ENCODE data around the gene ACSL1.
"Not testable (repeated sequence)": the region's sequence is repeated elsewhere in the genome, so short reads cannot be mapped to it uniquely, and the experiment has no call there.

Gene ACSL1

DNA sequence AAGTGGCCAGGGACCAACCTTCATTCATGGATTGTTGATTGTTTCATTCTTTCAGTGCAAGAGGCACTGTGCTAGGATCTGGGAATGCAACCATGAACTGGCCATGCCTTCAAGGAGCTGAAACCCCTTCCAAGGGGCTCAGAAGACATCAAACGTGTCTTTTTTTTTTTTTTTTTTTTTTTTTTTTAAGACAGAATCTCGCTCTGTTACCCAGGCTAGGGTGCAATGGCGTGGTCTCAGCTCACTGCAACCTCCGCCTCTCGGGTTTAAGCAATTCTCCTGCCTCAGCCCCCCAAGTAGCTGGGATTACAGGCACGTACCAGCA is 13.3 kb upstream of the ACSL1 start:
- not testable (repeated sequence) for DNase-seq

DNA sequence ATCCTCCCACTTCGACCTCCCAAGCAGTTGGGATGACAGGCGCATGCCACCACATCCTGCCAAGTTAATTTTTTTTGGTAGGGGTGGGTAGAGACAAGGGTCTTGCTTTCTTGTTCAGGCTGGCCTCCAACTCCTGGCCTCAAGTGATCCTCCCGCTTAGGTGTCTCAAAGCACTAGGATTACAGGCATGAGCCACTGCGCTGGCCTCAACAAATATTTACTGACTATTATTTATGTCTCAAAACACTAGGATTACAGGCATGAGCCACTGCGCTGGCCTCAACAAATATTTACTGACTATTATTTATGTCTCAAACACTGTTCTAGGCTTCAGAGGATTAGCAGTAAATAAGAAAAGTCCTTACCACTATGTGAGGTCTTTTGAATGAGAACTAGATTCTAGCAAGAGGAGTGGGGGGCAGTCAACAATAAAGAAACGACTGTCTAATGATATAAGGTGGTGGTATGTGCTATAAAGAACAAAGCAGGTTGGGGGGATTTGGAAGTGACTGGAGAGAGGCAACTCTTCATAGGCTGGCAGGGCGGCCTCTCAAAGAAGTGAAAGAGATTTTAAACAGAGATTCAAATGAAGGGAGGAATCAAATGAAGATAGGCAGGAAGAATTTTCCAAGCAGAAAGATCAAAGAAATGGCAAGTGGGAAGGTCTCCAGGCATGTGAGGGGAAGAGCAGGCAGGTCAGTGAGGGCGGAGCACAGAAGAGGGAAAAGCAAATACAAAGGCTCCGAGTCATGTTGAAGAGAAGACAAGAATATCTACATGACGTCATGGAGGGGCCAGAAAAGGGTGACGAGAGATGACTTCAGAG is 12.7 kb upstream of the ACSL1 start:
- DNase-seq, result no peak

DNA sequence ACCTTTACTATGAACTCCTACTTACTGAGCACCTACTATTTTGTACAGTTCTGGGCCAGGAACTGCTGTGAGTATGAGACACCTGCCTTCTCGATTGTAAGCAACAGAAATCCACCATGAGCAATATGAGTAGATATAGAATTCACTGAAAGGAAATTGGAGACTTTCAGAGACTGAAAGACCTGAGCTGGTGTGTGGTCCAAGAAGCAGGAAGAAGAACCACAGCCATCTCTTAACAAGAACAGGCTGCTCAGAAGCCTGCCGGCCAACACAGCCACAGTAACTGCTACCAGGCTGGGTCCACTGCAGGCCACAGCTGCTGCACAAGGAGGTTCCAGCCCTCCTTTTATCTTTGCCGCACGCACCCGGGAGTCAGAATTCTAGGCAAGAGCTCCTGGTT is 10.8 kb upstream of the ACSL1 start:
- DNase-seq, result no peak

DNA sequence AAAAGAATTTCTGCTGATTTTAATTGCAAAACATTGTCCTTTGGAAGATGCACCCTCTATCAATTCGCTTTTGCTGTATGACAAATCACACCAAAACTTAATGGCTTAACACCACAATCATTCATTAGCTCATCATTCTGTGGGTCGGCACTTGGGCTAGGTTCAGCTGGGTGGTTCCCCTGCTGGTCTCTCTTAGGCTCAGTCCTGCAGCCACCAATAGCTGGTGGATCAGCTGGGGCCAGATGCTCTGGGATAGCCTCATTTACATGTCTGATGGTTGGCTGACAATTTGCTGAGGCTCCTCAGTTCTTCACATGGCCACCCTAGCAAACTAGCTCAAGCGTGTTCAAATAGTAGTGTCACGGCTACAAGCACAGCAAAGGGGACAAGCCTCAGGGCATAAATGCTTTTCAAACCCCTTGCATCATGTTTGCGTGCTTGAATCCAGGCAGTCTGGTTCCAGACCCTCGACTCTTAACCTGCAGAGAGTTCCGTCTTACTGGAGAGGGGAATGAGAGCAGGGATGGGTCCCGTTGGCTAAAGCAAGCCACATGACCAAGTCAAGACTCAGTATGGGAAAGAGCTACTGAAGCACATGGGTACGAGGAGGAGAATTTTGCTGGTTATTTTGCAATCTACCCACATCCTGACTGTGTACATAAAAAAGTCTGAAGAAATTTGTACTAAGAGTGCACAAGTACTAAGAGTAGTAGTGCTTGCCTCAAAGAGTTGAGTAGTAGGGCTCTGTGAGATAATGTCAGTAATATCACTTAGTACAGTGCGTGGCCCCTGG is 7.5 kb upstream of the ACSL1 start:
- no peak for DNase-seq

DNA sequence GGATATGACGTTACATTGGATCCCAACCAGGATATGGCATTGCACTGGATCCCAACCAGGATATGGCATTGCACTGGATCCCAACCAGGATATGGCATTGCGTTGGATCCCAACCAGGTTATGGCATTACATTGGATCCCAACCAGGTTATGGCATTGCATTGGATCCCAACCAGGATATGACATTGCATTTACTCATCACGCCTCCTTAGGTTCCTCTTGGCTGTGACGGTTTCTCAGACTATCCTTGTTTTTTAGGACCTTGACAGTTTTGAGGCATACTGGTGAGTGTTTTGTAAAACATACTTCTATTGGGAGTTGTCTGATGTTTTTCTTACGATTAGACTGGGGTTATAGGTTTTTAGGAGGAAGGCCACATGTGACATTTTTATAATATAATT is 5.4 kb upstream of the ACSL1 start:
- no peak for DNase-seq

DNA sequence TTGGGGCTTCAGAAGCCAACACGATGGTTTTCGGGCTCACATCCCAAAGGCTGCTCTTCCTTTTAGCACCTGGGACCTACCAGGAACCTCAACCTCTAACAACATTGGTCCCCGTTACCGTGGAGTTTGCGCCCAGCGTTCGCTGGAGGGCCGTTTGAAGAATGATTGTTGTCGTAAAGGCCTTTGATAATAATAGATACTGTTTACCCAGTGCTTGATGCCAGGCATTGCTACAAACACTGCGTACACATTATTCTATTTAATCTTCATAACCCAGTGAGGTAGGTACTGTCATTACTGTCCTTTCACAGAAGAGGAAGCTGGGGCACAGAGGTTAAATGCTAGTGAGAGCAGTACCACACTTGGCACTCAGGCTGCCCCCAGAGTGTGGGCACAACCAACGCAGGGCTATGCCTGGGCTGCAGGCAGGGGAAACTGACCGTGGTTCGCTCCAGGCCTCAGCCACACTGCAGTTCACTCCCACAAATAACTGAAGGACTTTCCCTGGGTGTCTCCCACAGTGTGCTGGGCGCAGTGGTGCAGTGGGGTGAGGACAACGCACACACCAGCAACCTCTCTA is 1.0 kb upstream of the ACSL1 start:
- no peak for DNase-seq

DNA sequence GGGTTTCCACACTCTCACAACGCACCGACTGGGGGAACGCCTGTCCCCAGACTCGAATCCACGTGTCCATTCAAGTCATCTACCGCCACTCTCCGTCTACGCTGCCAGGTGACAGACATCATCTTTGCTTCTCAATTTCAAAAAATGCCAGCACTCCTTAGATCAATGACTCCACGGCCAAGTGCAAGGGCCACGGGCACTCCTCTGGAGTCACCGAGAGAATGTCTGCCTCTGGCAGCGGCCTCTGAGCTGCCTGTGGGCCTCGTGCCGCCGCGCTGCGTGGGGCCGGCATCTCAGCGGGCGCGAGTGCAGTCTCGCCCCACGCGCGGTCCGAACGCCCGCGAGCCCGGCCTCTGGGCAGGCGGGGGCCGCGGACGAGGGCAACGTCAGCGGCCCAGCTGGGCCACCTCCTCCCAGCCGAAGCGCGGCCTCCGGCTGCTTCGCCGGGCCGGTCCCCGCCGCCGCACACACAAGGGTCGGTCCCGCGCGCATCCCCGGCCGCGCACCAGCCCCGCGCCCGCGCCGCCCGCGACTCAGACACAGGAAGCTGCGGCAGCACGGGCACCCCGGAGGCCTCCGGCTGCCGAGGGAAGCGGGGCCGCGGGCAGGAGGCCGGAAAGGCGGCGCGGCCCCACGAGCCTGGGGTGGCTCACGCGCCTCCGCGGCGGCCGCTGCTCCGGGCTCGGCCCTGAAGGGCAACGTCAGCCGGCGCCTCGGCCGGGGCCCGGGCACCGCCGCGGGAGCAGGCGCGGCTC is 450 bp downstream of the ACSL1 start:
- peak; percentile 57 for DNase-seq

DNA sequence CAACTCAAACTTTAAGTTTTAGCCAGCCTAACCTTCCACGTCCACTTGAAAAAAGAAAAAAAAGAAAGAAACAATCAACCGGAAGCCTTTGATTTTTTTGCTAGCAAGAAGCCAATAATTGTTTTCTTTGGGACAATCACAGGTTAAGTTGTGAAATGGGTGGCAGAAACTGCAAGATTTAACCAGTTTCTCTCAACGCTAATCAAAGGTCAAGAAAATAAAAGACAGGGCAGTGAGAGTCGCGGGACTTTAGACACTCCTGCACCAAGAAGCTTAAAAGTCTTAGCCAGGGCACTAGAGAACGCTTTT is 1.0 kb downstream of the ACSL1 start:
- DNase-seq, result no peak

DNA sequence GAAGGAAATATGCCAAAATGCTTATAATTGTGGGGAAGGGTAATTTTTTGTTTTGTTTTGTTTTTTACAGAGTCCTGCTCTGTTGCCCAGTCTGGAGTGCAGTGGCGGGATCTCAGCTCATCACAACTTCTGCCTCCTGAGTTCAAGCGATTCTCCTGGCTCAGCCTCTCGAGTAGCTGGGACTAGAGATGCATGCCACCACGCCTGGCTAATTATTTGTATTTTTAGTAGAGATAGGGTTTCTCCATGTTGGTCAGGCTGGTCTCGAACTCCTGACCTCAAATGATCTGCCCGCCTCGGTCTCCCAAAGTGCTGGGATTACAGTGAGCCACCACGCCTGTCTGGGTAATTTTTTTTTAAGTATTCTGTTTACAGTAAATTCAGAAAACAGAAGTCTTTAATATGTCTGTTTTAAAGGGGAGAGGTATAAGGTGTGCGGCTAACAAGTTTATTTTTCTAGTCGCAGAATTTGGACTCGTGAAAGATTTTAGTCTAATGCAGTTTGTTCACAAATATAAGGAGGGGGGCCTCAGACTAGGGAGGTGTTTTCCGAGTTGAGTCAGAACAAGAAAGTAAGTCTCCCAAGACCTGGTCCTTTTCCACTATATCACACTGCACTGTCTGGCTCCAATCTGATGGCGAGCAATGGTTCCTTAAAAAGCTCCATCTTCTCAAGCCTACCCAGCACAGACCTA is 1.5 kb downstream of the ACSL1 start:
- DNase-seq, result no peak

DNA sequence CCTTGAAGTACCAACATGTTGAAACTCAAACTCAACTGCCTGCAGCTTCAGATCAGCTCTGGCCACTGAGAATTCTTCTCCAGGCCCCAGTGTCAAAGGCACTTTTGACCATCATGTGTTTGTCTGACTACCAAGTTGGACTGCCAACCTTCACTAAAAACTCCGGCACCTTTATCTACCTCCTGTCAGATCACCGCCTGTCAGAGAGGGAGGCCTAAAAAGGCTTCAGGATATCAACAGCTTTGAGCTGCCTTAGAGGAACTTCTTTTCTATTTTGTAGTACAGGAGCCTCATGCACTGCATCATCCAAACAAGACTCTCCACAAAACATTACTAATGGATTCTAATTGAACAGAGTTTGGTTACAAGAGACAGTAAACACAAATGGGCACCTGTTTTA is 2.8 kb downstream of the ACSL1 start:
- no peak for DNase-seq

DNA sequence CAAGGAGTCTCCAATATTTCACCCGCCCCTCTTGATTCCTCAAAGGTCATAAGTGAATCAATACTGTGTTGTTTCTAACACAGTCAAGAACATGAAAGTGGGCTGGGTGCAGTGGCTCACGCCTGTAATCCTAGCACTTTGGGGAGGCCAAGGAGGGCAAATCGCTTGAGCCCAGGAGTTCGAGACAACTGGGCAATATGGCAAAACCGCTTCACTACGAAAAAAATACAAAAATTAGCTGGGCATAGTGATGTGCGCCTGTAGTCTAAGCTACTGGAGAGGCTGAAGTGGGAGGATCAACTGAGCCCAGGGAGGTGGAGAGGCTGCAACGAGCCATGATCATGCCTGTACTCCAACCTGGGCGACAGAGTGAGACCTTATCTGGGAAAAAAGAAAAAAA is 3.4 kb downstream of the ACSL1 start:
- no peak for DNase-seq

DNA sequence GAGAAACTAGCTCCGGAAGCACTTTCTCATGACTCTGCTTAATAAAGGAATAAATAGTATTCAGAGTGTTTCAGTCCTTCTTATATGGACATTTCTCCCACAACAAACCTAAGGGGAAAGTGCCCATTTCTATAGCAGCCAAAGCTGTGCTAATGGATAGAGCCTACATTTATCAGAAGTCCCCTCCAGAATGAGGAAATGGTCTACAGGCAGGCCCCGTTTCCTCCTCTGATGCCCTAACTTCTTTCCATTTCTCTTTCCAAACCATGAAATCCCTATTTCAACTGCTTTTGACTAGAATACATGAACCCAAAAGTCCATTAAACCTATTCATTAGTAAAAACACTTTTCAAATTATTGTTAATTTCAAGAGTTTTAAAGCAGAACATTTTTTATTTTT is 4.5 kb downstream of the ACSL1 start:
- DNase-seq, result no peak

DNA sequence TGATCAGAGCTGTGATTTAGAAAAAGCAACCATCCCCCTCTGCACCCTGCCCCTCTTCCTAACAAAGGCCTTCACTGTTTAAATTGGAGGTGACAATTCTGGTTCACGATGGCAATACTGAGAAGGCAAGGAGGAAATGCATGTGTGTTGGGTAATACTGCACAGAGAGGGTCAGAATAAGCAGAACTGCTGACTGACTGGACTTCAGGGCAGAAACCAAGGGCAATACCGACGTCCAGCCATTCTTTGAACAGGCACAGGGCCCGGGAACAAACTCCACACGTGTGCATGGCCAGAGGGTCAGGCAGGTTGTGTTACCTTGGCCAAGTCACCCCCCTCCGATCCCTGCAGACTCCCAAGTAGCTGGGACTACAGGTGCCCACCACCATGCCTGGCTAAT is 6.0 kb downstream of the ACSL1 start:
- DNase-seq, result no peak

DNA sequence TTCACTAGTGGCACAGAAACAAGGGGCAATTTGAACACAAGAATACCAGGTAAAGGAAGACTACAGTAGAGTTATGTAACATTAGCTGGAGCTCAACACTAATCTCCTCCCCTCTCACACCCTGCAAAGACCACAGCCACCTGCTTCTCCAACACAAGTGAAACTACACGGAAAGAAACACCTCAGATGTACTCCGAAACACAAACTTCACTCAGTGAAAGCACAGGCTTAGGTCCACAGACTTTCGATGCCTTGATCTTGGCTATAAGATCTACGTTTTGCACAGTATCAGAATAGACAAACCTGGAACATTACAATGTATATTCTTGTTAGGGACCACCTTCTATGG is 7.6 kb downstream of the ACSL1 start:
- no peak for DNase-seq

DNA sequence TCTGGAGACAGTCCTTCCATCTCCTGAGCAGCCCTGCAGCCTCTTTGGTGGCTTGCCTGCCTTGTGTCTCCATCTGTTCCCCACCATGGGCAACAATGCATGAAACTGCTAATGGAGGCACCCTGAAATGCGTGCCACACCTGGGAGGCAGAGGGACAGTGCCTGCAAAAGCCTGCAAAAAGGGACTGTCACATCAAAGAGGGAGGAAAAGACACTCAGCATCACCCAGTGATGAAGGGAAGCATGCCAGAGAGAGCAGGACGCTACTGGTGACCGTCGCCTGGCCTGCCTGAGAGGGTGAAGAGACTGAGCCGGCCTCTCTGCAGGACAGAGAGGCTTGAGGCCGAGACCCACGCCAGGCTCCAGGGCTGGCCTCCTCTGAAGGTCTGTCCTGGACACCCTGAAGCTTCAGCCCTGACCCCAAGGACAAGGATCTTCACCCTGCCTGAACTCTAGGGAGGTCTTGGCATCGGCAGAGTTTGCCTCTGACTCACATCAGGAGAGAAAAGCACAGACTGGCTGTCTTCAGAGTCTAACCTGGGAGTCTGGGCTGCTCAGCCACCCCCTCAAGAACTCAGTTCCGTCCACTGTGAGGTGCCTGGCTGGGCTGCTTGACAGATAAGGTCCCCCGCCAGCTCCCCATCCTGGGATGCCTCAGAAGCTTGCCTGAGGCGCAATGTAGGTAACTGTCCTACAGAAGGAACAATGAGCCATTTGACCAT is 8.1 kb downstream of the ACSL1 start:
- no peak for DNase-seq

DNA sequence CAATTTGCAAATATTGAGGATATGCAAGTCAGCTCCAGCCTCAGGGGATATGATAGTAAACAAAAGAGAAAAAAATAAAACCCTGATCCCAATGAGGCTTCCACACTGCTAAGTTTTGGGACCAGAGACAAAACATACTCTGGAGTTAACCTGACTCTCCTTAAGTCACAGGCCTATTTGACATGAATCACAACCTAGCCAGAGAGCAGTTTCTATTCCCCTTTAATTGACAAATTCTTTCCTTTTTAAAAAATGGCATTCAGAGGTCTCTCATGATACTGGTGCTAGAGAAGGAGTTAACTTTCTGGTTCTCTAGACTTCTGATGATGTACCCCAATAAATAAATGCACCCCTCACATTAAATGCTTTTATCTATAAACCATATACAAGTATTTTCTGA is 8.8 kb downstream of the ACSL1 start:
- DNase-seq, result no peak

DNA sequence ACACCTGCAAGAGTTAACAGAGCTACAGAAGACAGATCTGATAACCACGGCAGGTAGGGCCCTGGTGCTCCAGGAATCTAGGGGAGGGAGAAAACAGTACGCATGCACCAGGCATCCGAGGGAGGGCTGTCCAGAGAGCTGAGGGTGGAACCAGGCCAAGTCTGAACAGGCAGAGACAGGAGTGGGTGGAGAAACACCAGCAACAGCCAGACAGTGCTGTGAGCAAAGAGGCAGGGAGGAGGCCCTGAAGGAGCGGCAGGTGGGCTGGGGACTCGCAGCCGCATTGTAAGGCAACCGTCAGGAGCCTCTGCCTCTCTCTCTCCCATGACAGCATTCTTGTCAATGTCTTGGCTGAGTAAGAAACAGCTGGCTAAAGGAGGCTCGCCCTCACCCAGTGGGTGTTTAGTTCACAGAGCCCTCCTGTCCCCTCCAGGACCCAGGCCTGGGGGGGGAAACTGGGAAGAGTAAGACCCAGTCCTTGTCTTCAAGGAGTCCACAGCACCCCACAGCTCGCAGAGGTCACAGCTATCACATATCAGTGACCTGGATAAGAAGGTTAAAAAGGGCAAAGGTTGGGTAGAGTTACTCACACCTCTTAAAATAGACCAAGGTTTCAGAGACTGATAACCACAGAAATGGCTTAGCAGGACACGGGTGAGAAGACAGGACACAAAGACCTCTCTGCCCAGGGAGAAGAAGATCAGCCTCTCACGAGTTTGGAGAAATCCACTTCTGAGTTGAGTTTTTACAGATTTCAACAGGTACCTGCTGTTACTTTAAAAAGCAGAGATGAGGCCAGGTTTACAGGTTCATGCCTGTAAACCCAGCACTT is 10.5 kb downstream of the ACSL1 start:
- peak; percentile 20 for DNase-seq

DNA sequence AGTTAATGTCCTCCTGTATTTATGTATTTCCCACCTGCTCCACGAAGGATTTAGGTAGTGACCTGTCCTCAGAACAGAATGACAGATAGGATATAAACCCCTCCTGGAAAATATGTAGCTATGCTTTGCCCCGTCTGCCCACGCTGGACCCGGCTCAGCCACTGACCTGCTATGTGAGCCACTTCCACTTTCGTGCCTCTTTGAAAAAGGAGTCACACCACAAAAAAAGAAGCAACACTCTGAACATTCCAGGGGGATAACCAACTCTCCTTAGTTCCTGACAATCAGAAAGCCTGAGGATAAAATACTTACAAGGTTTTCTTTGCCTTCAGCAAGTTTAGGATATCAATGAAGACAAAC is 11.1 kb downstream of the ACSL1 start:
- DNase-seq, result no peak

DNA sequence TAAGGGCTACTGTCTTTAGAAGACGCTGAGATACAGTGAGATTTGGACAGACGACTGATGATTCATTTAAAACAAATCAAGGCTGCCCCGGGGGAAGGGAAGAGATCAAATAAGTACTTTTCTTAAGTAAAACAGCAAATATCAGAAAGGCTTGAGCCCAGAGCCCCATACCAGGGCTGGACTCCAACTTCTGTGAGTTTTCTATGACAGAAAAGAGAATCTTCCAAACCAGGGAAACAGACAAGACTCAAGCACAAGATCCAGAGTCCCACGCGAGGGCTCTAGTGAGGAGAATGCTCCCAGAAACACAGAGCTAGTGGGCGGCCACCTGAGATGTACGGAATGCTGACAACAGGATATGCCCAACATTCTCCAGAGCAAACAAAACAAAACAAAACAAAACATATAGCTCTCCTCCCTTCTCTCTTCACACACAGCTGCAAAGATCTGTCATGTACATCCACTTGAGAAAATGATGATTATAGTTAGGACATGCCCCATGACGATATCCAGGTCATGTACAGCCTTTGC is 13.1 kb downstream of the ACSL1 start:
- DNase-seq, result no peak

DNA sequence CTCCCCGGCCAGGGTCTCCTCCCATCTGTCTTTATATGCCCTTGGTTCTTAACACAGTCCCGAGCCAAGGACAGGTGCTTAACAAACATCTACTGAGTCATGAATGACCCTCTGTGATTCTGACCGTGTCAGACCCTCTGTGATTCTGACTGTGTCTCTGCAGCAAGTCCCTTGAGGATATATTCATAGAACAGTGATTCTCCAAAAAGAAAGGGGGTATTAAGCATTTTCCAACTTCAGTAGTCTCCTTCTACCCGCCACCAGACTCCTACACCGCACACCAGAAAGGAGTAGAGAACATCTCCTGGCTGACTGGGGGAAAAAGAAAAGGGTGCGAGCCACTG is 13.6 kb downstream of the ACSL1 start:
- DNase-seq, result no peak

DNA sequence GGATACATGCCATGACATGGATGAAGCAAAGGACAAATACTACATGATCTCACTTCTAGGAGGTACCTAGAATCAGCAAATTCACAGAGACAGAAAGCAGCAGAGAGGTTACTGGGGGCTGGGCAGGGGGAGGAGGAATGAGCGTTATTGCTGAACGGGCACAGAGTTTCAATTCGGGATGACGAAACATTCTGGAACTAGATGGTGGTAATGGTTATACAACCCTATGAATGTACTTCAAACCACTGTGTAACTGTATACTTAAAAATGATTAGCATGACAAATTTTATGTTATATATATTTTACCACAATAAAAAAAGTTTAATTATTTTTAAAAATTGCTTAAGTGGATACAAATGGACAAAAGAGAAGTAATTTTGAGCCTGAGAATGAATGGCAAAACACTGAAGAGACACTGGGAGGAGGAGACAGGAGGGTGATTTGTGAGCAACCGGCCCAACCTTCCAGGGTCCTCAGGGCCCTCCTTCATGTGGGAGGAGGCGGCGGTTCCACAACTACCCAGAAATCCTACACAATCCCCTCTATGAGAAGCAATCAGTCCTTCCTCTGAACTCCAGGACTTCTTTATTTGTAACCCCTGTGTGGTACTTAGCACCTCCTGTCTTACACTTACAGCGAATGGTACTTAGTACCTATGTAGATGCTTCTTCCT is 14.1 kb downstream of the ACSL1 start:
- no peak for DNase-seq

Measured in activated CD4-positive, alpha-beta T cell treated with anti-CD3 and anti-CD28 coated beads for 48 hours (primary cell).